PC-3 (cell line): ENCODE data around the gene FASLG. TPM values are rescaled to one million over a fixed set of nuclear protein-coding genes. Genes with fewer than 3 reads are reported as not detected.
A peak's percentile ranks its signal among the peaks of the same experiment; 100 is the strongest.

Experiments used
- ATAC-seq: fragments of 200-7000 bp; cut with Tn5 transposase; 2 replicates; pipeline ENCODE4 v1.9.1; 2020; ENCODE audit warnings: mild to moderate bottlenecking, moderate library complexity
- BruUV-seq: library from RNA; stranded (reverse); fragments of 400-500 nt; replicated peaks from 2 replicates; lab custom pipeline; 2021; lab: Mats Ljungman, UMichigan
- CTCF ChIA-PET: fragments of 300-600 bp; sonication (Branson Sonifier 250); formaldehyde crosslinking; loops from one replicate; lab custom pipeline; 2022; ENCODE audit warnings: antibody characterized with exemption; lab: Charles Lee
- POLR2A ChIA-PET: fragments of 300-600 bp; sonication (Branson Sonifier 250); formaldehyde crosslinking; loops from one replicate; lab custom pipeline; 2022; ENCODE audit warnings: antibody characterized with exemption; ENCODE audit not compliant: unreplicated experiment; lab: Charles Lee
- DNase-seq: peaks from one replicate; pipeline ENCODE4 v3.0.0-alpha.2; 2015
- H2AFZ ChIP-seq: fragments of 300-600 bp; sonication (generic); 2 replicates; pipeline ENCODE4 v1.6.0; 2016; ENCODE audit warnings: antibody characterized with exemption, low read length
- H3F3A ChIP-seq: fragments of 300-600 bp; sonication (generic); one replicate; pipeline ENCODE4 v1.6.0; 2017; ENCODE audit warnings: antibody characterized with exemption, low read length, control low read depth, mild to moderate bottlenecking; ENCODE audit not compliant: unreplicated experiment
- H3K27ac ChIP-seq: fragments of 300-600 bp; sonication (generic); 2 replicates; pipeline ENCODE4 v1.5.1; 2016; ENCODE audit warnings: mild to moderate bottlenecking, low read length
- H3K27me3 ChIP-seq: fragments of 300-600 bp; sonication (generic); 2 replicates; pipeline ENCODE4 v1.6.1; 2016; ENCODE audit warnings: low read length, mixed read lengths
- H3K36me3 ChIP-seq: fragments of 300-600 bp; sonication (generic); 2 replicates; pipeline ENCODE4 v1.6.1; 2016; ENCODE audit warnings: low read depth, mixed run types, low read length, mixed read lengths
- H3K4me1 ChIP-seq: fragments of 300-600 bp; sonication (generic); 2 replicates; pipeline ENCODE4 v1.5.1; 2016; ENCODE audit warnings: low read length; ENCODE audit not compliant: insufficient read depth
- H3K4me2 ChIP-seq: fragments of 300-600 bp; sonication (generic); 2 replicates; pipeline ENCODE4 v1.6.0; 2016; ENCODE audit warnings: low read length
- H3K4me3 ChIP-seq: fragments of 300-600 bp; sonication (generic); 2 replicates; pipeline ENCODE4 v1.5.1; 2016; ENCODE audit warnings: mild to moderate bottlenecking, low read length, mixed read lengths
- H3K79me2 ChIP-seq: fragments of 300-600 bp; sonication (generic); 2 replicates; pipeline ENCODE4 v1.6.1; 2017; ENCODE audit warnings: low read length, mixed read lengths
- H3K9ac ChIP-seq: fragments of 300-600 bp; sonication (generic); 2 replicates; pipeline ENCODE4 v1.6.0; 2016; ENCODE audit warnings: mild to moderate bottlenecking, low read length
- H3K9me2 ChIP-seq: fragments of 300-600 bp; sonication (generic); replicated peaks from 2 replicates; pipeline ENCODE4 v1.6.1; 2016; ENCODE audit warnings: mixed run types, low read length, mixed read lengths
- H3K9me3 ChIP-seq: fragments of 300-600 bp; sonication (generic); 2 replicates; pipeline ENCODE4 v1.6.1; 2016; ENCODE audit warnings: low read length, mixed read lengths
- H4K20me1 ChIP-seq: fragments of 300-600 bp; sonication (generic); 2 replicates; pipeline ENCODE4 v1.6.1; 2016; ENCODE audit warnings: low read length, mixed read lengths
- EZH2 ChIP-seq: fragments of 300-600 bp; sonication (generic); IDR thresholded peaks from one replicate; pipeline ENCODE4 v1.6.1; 2017; ENCODE audit warnings: antibody characterized with exemption, mild to moderate bottlenecking, low read length; ENCODE audit not compliant: unreplicated experiment
- EZH2phosphoT487 ChIP-seq: fragments of 300-600 bp; sonication (generic); IDR thresholded peaks from 2 replicates; pipeline ENCODE4 v1.6.1; 2018; ENCODE audit warnings: mild to moderate bottlenecking, antibody characterized with exemption, low read length, borderline replicate concordance
- intact Hi-C: fragments of 100-400 bp; cut with micrococcal nuclease; formaldehyde crosslinking; loops from 2 replicates; pipeline ENCODE4 v1.9.0; 2023
- total RNA-seq: library from RNA; depleted of rRNA; stranded (reverse); fragments of >200 nt; gene quantifications from 2 replicates; pipeline ENCODE4 v1.2.3, GENCODE V29; 2014
- TF ChIP-seq, protein P1 (sequence below): fragments of 300-600 bp; sonication (generic); conservative IDR thresholded peaks from 2 replicates; pipeline ENCODE4 v1.5.1; 2017; ENCODE audit warnings: antibody characterized with exemption, low read depth, mild to moderate bottlenecking, low read length

The FASLG gene
- total RNA-seq, 1 experiment from 2014 or later, result 0.04 TPM

DNA sequence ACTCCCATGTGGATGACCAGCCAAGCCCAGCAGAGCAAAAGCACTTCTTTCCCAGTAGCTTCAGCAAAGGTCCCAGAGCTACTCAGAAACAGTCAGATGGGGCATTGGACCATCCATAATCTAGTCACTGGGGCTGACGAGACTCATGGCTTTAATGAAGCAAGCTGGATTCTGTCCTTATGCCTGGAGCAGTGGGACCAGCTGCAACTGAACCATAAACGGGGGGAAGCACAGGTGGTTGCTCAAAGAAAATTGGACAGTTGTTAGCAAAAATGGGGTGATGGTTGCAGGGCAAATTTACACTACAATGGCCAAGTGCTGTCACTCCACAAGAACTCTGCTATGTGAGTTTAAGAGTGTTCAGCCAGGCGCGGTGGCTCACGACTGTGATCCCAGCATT, 17.4 kb upstream of the FASLG start:
- no peak overlapping the region for H2AFZ ChIP-seq
- no peaks in the 10 kb centered on the region for H3K79me2 ChIP-seq
- no peak for DNase-seq
- POLR2A ChIA-PET, result no interaction called here
- no peak overlapping the region for H3K27ac ChIP-seq
- BruUV-seq, result no TSS peak
- no peak for ATAC-seq
- H3K4me1 ChIP-seq, result peaks cover 72% of the 10 kb centered on the region
- H3F3A ChIP-seq, result peaks cover 31% of the 10 kb centered on the region
- CTCF ChIA-PET, result no interaction called here
- no peak overlapping the region for H3K9ac ChIP-seq
- H3K4me2 ChIP-seq, result no peak overlapping the region
- intact Hi-C loops, result no loop called here
- no peak for TF ChIP-seq EZH2phosphoT487
- no peak for TF ChIP-seq EZH2
- TF ChIP-seq, protein P1, sequence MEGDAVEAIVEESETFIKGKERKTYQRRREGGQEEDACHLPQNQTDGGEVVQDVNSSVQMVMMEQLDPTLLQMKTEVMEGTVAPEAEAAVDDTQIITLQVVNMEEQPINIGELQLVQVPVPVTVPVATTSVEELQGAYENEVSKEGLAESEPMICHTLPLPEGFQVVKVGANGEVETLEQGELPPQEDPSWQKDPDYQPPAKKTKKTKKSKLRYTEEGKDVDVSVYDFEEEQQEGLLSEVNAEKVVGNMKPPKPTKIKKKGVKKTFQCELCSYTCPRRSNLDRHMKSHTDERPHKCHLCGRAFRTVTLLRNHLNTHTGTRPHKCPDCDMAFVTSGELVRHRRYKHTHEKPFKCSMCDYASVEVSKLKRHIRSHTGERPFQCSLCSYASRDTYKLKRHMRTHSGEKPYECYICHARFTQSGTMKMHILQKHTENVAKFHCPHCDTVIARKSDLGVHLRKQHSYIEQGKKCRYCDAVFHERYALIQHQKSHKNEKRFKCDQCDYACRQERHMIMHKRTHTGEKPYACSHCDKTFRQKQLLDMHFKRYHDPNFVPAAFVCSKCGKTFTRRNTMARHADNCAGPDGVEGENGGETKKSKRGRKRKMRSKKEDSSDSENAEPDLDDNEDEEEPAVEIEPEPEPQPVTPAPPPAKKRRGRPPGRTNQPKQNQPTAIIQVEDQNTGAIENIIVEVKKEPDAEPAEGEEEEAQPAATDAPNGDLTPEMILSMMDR, result no peak
- no peaks in the 10 kb centered on the region for H3K9me2 ChIP-seq
- H3K9me3 ChIP-seq, result no peaks in the 10 kb centered on the region
- H3K4me3 ChIP-seq, result no peak overlapping the region
- no peaks in the 10 kb centered on the region; the same call in 1 of the 2 replicates for H3K36me3 ChIP-seq
- no peaks in the 10 kb centered on the region for H3K27me3 ChIP-seq
- H4K20me1 ChIP-seq, result no peaks in the 10 kb centered on the region

DNA sequence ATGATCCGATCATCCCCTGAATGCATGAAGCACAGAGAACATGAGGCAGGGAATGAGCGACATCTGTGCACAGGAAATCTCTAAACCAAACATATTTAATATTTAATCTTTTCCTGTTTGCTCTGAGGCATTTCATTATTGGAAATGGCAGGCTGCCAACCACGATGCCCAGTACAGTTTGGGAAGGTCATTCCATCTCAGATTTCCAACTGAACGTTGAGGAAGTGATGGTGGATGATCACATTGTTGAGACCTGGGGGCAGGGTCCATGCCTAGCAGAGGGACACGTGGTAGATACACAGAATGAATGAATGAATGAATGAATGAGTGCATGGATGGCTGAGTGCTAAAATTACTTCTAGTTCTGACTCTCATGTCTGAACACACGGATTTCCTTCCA, 15.9 kb upstream of the FASLG start:
- H3K4me1 ChIP-seq, result peaks cover 58% of the 10 kb centered on the region
- DNase-seq (peak; percentile 100), ATAC-seq (peak; percentile 37)
- no peaks in the 10 kb centered on the region for H3K36me3 ChIP-seq
- CTCF ChIA-PET, result interaction anchor here (0.9 kb wide), 1 partner anchor 77 kb away, joined by 4 read pairs; no protein-coding TSS in a partner anchor
- intact Hi-C loops, result loop anchor here (1.0 kb wide), 2 partner anchors 28 to 55 kb away; no protein-coding TSS in a partner anchor
- no peaks in the 10 kb centered on the region for H3K9me3 ChIP-seq
- peak overlapping the region; percentile 73 for H3K27ac ChIP-seq
- peak overlapping the region; percentile 39 for H3K4me2 ChIP-seq
- TF ChIP-seq EZH2, result no peak
- TF ChIP-seq EZH2phosphoT487, result no peak
- TF ChIP-seq, protein P1, result no peak
- BruUV-seq, result no TSS peak
- H3K4me3 ChIP-seq, result no peak overlapping the region
- peak overlapping the region; percentile 31 for H2AFZ ChIP-seq
- H3K79me2 ChIP-seq, result no peaks in the 10 kb centered on the region
- peaks cover 21% of the 10 kb centered on the region for H3F3A ChIP-seq
- no peaks in the 10 kb centered on the region for H3K9me2 ChIP-seq
- H4K20me1 ChIP-seq, result no peaks in the 10 kb centered on the region
- H3K9ac ChIP-seq, result peak overlapping the region; percentile 34
- H3K27me3 ChIP-seq, result no peaks in the 10 kb centered on the region
- POLR2A ChIA-PET, result no interaction called here

DNA sequence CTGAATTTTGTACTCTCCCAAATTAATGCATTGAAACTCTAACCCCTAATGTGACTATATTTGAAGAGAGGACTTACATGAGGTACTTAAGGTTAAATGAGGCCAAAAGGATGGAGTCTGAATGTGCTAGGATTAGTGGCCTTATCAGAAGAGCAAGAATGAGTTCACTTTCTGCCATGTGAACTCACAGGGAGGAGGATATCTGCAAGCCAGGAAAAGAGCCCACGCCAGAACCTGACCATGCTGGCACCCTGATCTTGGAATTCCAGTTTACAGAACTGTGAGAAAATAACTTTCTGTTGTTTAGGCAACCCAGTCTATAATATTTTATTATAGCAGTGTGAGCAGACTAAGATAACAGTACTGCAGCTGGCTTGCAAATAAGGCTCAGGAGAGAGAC, 12.2 kb upstream of the FASLG start:
- ChIA-PET POLR2A (no interaction called here), CTCF (no interaction called here)
- ATAC-seq (no peak), DNase-seq (no peak)
- Histone ChIP-seq H3K9me2 (no peaks in the 10 kb centered on the region), H3K9ac (no peak overlapping the region), H4K20me1 (no peaks in the 10 kb centered on the region), H3K4me2 (no peak overlapping the region), H3K4me1 (peaks cover 24% of the 10 kb centered on the region), H3K79me2 (no peaks in the 10 kb centered on the region), H3F3A (no peaks in the 10 kb centered on the region), H3K36me3 (no peaks in the 10 kb centered on the region), H3K4me3 (no peak overlapping the region), H3K27ac (no peak overlapping the region), H3K9me3 (no peaks in the 10 kb centered on the region), H3K27me3 (no peaks in the 10 kb centered on the region), H2AFZ (no peak overlapping the region)
- BruUV-seq, result no TSS peak
- TF ChIP-seq EZH2, result no peak
- intact Hi-C loops, result no loop called here
